Cardiac muscle cell (in vitro differentiated cells and primary cell): Measurements from ENCODE around the gene CGRRF1. TPM values are rescaled to one million over a fixed set of nuclear protein-coding genes. Genes with fewer than 3 reads are reported as not detected.
A peak's percentile ranks its signal among the peaks of the same experiment; 100 is the strongest.

Experiments used
- DNase-seq, 2 donors: peaks; one replicate each; pipeline versions ENCODE4 v3.0.0 to v3.0.0-alpha.2; 2010 to 2017; ENCODE audit warnings: low read depth in 1 of 2, low spot score in 1 of 2
- H3K27ac ChIP-seq: fragments of 200-600 bp; sonication (generic); 2 replicates; pipeline ENCODE4 v1.5.1; 2016
- H3K27me3 ChIP-seq: fragments of 200-600 bp; sonication (generic); 2 replicates; pipeline ENCODE4 v1.6.0; 2016; ENCODE audit warnings: control low read depth
- H3K36me3 ChIP-seq: fragments of 200-600 bp; sonication (generic); 2 replicates; pipeline ENCODE4 v1.5.1; 2016; ENCODE audit warnings: control low read depth
- H3K4me1 ChIP-seq: fragments of 200-600 bp; sonication (generic); 2 replicates; pipeline ENCODE4 v1.8.1; 2017; ENCODE audit warnings: low read depth, mild to moderate bottlenecking, mixed run types
- H3K4me3 ChIP-seq: fragments of 200-600 bp; sonication (generic); 2 replicates; pipeline ENCODE4 v1.5.1; 2016; ENCODE audit warnings: mild to moderate bottlenecking
- H3K9me3 ChIP-seq: fragments of 200-600 bp; sonication (generic); 2 replicates; pipeline ENCODE4 v1.5.1; 2017; ENCODE audit warnings: low read depth, mild to moderate bottlenecking, control low read depth
- polyA plus RNA-seq: library from polyadenylated mRNA; unstranded; fragments of >200 nt; fragmentation: Nextera tagmentation; extraction: Ambion mirVana; gene quantifications from 2 replicates; pipeline ENCODE4 v1.2.1, GENCODE V29; 2016
- total RNA-seq: library from RNA; depleted of rRNA; stranded (reverse); fragments of >200 nt; gene quantifications from 2 replicates; pipeline ENCODE4 v1.2.3, GENCODE V29; 2016
- TF ChIP-seq, protein P1 (sequence below): IDR thresholded peaks from 2 replicates; pipeline ENCODE4 v1.5.1; 2012; ENCODE audit warnings: low read depth, mild to moderate bottlenecking, low read length

The CGRRF1 gene
- total and polyA plus RNA-seq, 2 experiments from 2014 or later, result 8.4 to 22.9 TPM

DNA sequence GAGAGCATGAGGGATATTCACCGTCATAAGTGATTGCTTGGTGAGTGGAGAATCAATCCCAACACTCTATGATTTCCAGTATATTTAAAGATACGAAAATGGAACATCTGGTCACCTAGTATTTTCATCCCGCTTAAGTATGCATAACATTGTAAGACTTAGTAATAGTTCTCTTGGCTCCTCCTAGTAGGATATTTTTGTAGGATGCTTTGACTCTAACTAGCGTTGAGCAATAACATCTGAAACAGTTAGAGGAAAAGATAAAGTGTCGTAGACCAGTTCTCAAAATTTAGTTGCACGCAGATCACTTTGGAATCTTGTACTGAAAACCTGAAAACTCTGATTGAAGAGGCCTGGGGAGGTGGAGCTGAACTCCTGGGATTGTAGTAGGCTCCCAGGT, 64.8 kb downstream of the CGRRF1 start:
- peak overlapping the region; percentile 3 for H3K27ac ChIP-seq

GRCh38 chr14:54577494-54577893, 67.8 kb downstream of the CGRRF1 start:
- H3K36me3 ChIP-seq, result peaks cover 3% of the 10 kb centered on the region
- no peak for DNase-seq
- TF ChIP-seq, protein P1, sequence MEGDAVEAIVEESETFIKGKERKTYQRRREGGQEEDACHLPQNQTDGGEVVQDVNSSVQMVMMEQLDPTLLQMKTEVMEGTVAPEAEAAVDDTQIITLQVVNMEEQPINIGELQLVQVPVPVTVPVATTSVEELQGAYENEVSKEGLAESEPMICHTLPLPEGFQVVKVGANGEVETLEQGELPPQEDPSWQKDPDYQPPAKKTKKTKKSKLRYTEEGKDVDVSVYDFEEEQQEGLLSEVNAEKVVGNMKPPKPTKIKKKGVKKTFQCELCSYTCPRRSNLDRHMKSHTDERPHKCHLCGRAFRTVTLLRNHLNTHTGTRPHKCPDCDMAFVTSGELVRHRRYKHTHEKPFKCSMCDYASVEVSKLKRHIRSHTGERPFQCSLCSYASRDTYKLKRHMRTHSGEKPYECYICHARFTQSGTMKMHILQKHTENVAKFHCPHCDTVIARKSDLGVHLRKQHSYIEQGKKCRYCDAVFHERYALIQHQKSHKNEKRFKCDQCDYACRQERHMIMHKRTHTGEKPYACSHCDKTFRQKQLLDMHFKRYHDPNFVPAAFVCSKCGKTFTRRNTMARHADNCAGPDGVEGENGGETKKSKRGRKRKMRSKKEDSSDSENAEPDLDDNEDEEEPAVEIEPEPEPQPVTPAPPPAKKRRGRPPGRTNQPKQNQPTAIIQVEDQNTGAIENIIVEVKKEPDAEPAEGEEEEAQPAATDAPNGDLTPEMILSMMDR, result no peak
- no peaks in the 10 kb centered on the region for H3K27me3 ChIP-seq
- peaks cover 31% of the 10 kb centered on the region for H3K4me1 ChIP-seq
- H3K27ac ChIP-seq, result no peak overlapping the region
- H3K9me3 ChIP-seq, result no peaks in the 10 kb centered on the region
- no peak overlapping the region for H3K4me3 ChIP-seq

More for the DNA sequence above, 64.8 kb downstream of the CGRRF1 start:
- TF ChIP-seq, protein P1, result no peak
- Histone ChIP-seq H3K27me3 (no peaks in the 10 kb centered on the region), H3K4me1 (peaks cover 54% of the 10 kb centered on the region), H3K36me3 (peaks cover 8% of the 10 kb centered on the region), H3K9me3 (no peaks in the 10 kb centered on the region), H3K4me3 (no peak overlapping the region)
- peak in 1 of 2 donors; percentile 31 for DNase-seq

- DNase-seq, result no peak
- TF ChIP-seq, protein P1, result no peak
- Histone ChIP-seq H3K4me3 (no peak overlapping the region), H3K36me3 (peaks cover 3% of the 10 kb centered on the region), H3K9me3 (no peaks in the 10 kb centered on the region), H3K27ac (no peak overlapping the region), H3K27me3 (no peaks in the 10 kb centered on the region), H3K4me1 (peaks cover 31% of the 10 kb centered on the region)
Observed at GRCh38 chr14:54577977-54578376, 68.3 kb downstream of the CGRRF1 start.

DNA sequence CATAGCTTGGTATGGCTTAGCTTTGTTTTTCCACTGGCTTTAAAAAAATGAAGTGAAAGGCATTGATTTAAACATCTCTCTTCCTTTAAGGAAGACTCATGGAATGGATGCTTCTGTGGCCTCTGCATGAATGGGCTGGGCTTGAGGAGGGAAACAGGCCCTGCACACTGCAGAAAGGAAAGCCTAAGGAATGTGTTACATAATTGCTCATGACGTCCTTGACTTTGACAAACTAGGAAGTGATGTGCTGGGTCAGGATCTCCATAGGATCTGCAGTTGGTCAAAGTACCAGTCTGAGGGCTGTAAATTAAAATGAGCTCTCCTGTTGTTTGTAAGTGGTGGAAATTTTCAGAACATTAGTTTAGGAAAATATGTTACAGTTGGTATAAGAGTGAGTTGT, 69.9 kb downstream of the CGRRF1 start:
- TF ChIP-seq, protein P1, result no peak
- DNase-seq, result peak in 1 of 2 donors; percentile 68
- H3K4me3 ChIP-seq, result no peak overlapping the region
- peaks cover 37% of the 10 kb centered on the region for H3K4me1 ChIP-seq
- no peak overlapping the region for H3K27ac ChIP-seq
- no peaks in the 10 kb centered on the region for H3K27me3 ChIP-seq
- H3K9me3 ChIP-seq, result no peaks in the 10 kb centered on the region
- peaks cover 3% of the 10 kb centered on the region for H3K36me3 ChIP-seq

GRCh38 chr14:54580933-54581332, 71.2 kb downstream of the CGRRF1 start:
- TF ChIP-seq, protein P1, result no peak
- peaks cover 25% of the 10 kb centered on the region for H3K4me1 ChIP-seq
- no peak overlapping the region for H3K4me3 ChIP-seq
- DNase-seq, result no peak
- no peaks in the 10 kb centered on the region for H3K27me3 ChIP-seq
- H3K9me3 ChIP-seq, result no peaks in the 10 kb centered on the region
- H3K27ac ChIP-seq, result no peak overlapping the region
- peaks cover 3% of the 10 kb centered on the region for H3K36me3 ChIP-seq

GRCh38 chr14:54582334-54582733, 72.6 kb downstream of the CGRRF1 start:
- no peak for DNase-seq
- Histone ChIP-seq H3K27me3 (no peaks in the 10 kb centered on the region), H3K4me1 (peaks cover 13% of the 10 kb centered on the region), H3K27ac (no peak overlapping the region), H3K9me3 (no peaks in the 10 kb centered on the region), H3K4me3 (no peak overlapping the region), H3K36me3 (peaks cover 3% of the 10 kb centered on the region)
- TF ChIP-seq, protein P1, result no peak
